Activated T-helper 1 cell treated with anti-CD3 and anti-CD28 coated beads, Interleukin-12 subunit alpha, Interleukin-12 subunit beta, Interleukin-2, Interleukin-4 antibody, amounts not matched to agents 30 ng/mL and 10 ng/mL and 1 ng/mL, durations not matched to agents 14 hours and 24 hours and 36 hours (primary cell): ENCODE data around the gene VANGL2. TPM values are rescaled to one million over a fixed set of nuclear protein-coding genes. Genes with fewer than 3 reads are reported as not detected.
A peak's percentile ranks its signal among the peaks of the same experiment; 100 is the strongest.
"Not testable (repeated sequence)": the region's sequence is repeated elsewhere in the genome, so short reads cannot be mapped to it uniquely, and the experiment has no call there.

Source experiments
- DNase-seq: peaks from one replicate; pipeline ENCODE4 v3.0.0; 2021; ENCODE audit warnings: low spot score
- H3K27ac Mint-ChIP-seq: one replicate; pipeline ENCODE4 v1.8.0; 2021; ENCODE audit warnings: mild to moderate bottlenecking, mixed read lengths
- H3K27me3 Mint-ChIP-seq: one replicate; pipeline ENCODE4 v1.8.0; 2022; ENCODE audit warnings: mild to moderate bottlenecking, moderate library complexity, mixed read lengths; ENCODE audit not compliant: insufficient read depth
- H3K36me3 Mint-ChIP-seq: one replicate; pipeline ENCODE4 v1.8.0; 2021; ENCODE audit warnings: low read depth, mixed read lengths
- H3K4me1 Mint-ChIP-seq: one replicate; pipeline ENCODE4 v1.8.0; 2021; ENCODE audit warnings: low read depth, mixed read lengths
- H3K4me3 Mint-ChIP-seq: one replicate; pipeline ENCODE4 v1.8.0; 2021; ENCODE audit warnings: mild to moderate bottlenecking, moderate library complexity, mixed read lengths
- H3K9me3 Mint-ChIP-seq: one replicate; pipeline ENCODE4 v1.8.0; 2021; ENCODE audit warnings: mixed read lengths
- intact Hi-C: fragments of 100-400 bp; cut with micrococcal nuclease; formaldehyde crosslinking; loops from one replicate; pipeline ENCODE4 v1.15.1; 2024
- total RNA-seq: library from RNA; stranded (reverse); gene quantifications from 2 replicates; pipeline ENCODE4 v1.2.3, GENCODE V29; 2022

Gene VANGL2
- total RNA-seq, 1 donor from 2014 or later = not detected

- Mint-ChIP-seq H3K27me3 (no peaks in the 10 kb centered on the region), H3K4me1 (peaks cover 13% of the 10 kb centered on the region), H3K27ac (no peak overlapping the region), H3K4me3 (no peak overlapping the region), H3K36me3 (no peaks in the 10 kb centered on the region), H3K9me3 (no peaks in the 10 kb centered on the region)
- DNase-seq = no peak
- intact Hi-C loops = loop anchor here (5.0 to 10.0 kb wide), 2 partner anchors 32 to 440 kb away; partner anchors contain the start of genes COPA and NCSTN
These were observed 25.9 kb upstream of the VANGL2 start for GRCh38 chr1:160374306-160375110.

GRCh38 chr1:160375788-160376524 is 24.4 kb upstream of the VANGL2 start:
- Mint-ChIP-seq H3K9me3 (no peaks in the 10 kb centered on the region), H3K4me1 (peaks cover 13% of the 10 kb centered on the region), H3K27ac (peak overlapping the region; percentile 51), H3K36me3 (no peaks in the 10 kb centered on the region), H3K4me3 (no peak overlapping the region), H3K27me3 (no peaks in the 10 kb centered on the region)
- no peak for DNase-seq
- intact Hi-C loops = loop anchor here (1.0 to 10.0 kb wide), 8 partner anchors 22 to 441 kb away; partner anchors contain the start of genes COPA and NCSTN

GRCh38 chr1:160376525-160377131 is 23.7 kb upstream of the VANGL2 start:
- DNase-seq = peak; percentile 11
- peaks cover 13% of the 10 kb centered on the region for H3K4me1 Mint-ChIP-seq
- H3K9me3 Mint-ChIP-seq = no peaks in the 10 kb centered on the region
- intact Hi-C loops = loop anchor here (1.0 to 10.0 kb wide), 8 partner anchors 22 to 442 kb away; partner anchors contain the start of genes COPA and NCSTN
- no peaks in the 10 kb centered on the region for H3K36me3 Mint-ChIP-seq
- no peak overlapping the region for H3K27ac Mint-ChIP-seq
- no peak overlapping the region for H3K4me3 Mint-ChIP-seq
- no peaks in the 10 kb centered on the region for H3K27me3 Mint-ChIP-seq

GRCh38 chr1:160377585-160378206 is 22.7 kb upstream of the VANGL2 start:
- peaks cover 13% of the 10 kb centered on the region for H3K4me1 Mint-ChIP-seq
- no peak overlapping the region for H3K27ac Mint-ChIP-seq
- H3K9me3 Mint-ChIP-seq = no peaks in the 10 kb centered on the region
- no peaks in the 10 kb centered on the region for H3K27me3 Mint-ChIP-seq
- H3K4me3 Mint-ChIP-seq = no peak overlapping the region
- intact Hi-C loops = loop anchor here (5.0 to 10.0 kb wide), 2 partner anchors 35 to 443 kb away; partner anchors contain the start of genes COPA and NCSTN
- no peaks in the 10 kb centered on the region for H3K36me3 Mint-ChIP-seq
- no peak for DNase-seq

GRCh38 chr1:160384812-160385211 is 15.6 kb upstream of the VANGL2 start:
- H3K36me3 Mint-ChIP-seq = not testable (repeated sequence)

GRCh38 chr1:160388406-160388805 is 12.0 kb upstream of the VANGL2 start:
- H3K27ac Mint-ChIP-seq, H3K36me3 Mint-ChIP-seq, H3K4me1 Mint-ChIP-seq, H3K9me3 Mint-ChIP-seq, intact Hi-C loops, H3K4me3 Mint-ChIP-seq, DNase-seq: not testable (repeated sequence)
- peaks cover 25% of the 10 kb centered on the region for H3K27me3 Mint-ChIP-seq

More at GRCh38 chr1:160384812-160385211, 15.6 kb upstream of the VANGL2 start:
- H3K9me3 Mint-ChIP-seq, H3K27ac Mint-ChIP-seq, H3K4me1 Mint-ChIP-seq, H3K4me3 Mint-ChIP-seq, DNase-seq, intact Hi-C loops: not testable (repeated sequence)
- peaks cover 21% of the 10 kb centered on the region for H3K27me3 Mint-ChIP-seq

- Mint-ChIP-seq H3K27me3 (peaks cover 30% of the 10 kb centered on the region), H3K9me3 (no peaks in the 10 kb centered on the region), H3K36me3 (peaks cover 2% of the 10 kb centered on the region), H3K27ac (no peak overlapping the region), H3K4me1 (peaks cover 5% of the 10 kb centered on the region), H3K4me3 (no peak overlapping the region)
- intact Hi-C loops = no loop called here
- no peak for DNase-seq
These were observed 5.7 kb upstream of the VANGL2 start for GRCh38 chr1:160394673-160395072.

- Mint-ChIP-seq H3K36me3 (peaks cover 2% of the 10 kb centered on the region), H3K4me3 (no peak overlapping the region), H3K27me3 (peaks cover 39% of the 10 kb centered on the region), H3K9me3 (no peaks in the 10 kb centered on the region), H3K27ac (no peak overlapping the region), H3K4me1 (peaks cover 5% of the 10 kb centered on the region)
- intact Hi-C loops = no loop called here
- DNase-seq = no peak
These were observed 2.7 kb upstream of the VANGL2 start for GRCh38 chr1:160397651-160398050.

- DNase-seq = no peak
- H3K27me3 Mint-ChIP-seq = peaks cover 43% of the 10 kb centered on the region
- peaks cover 5% of the 10 kb centered on the region for H3K4me1 Mint-ChIP-seq
- intact Hi-C loops = no loop called here
- H3K9me3 Mint-ChIP-seq = no peaks in the 10 kb centered on the region
- peak overlapping the region; percentile 68 for H3K4me3 Mint-ChIP-seq
- no peak overlapping the region for H3K27ac Mint-ChIP-seq
- H3K36me3 Mint-ChIP-seq = peaks cover 2% of the 10 kb centered on the region
These were observed 1.5 kb upstream of the VANGL2 start for GRCh38 chr1:160398823-160399222.

GRCh38 chr1:160399544-160400222 is 681 bp upstream of the VANGL2 start:
- Mint-ChIP-seq H3K4me3 (no peak overlapping the region), H3K9me3 (no peaks in the 10 kb centered on the region), H3K4me1 (peaks cover 5% of the 10 kb centered on the region), H3K27me3 (peaks cover 49% of the 10 kb centered on the region), H3K36me3 (peaks cover 2% of the 10 kb centered on the region), H3K27ac (no peak overlapping the region)
- no peak for DNase-seq
- intact Hi-C loops = no loop called here

- Mint-ChIP-seq H3K4me1 (peaks cover 5% of the 10 kb centered on the region), H3K36me3 (peaks cover 2% of the 10 kb centered on the region), H3K27me3 (peaks cover 43% of the 10 kb centered on the region), H3K4me3 (peak overlapping the region; percentile 41), H3K27ac (no peak overlapping the region), H3K9me3 (no peaks in the 10 kb centered on the region)
- no peak for DNase-seq
- intact Hi-C loops = no loop called here
These were observed 502 bp downstream of the VANGL2 start for GRCh38 chr1:160400646-160401486.
